Smooth muscle cell (in vitro differentiated cells): ENCODE data around the gene IL17RD. TPM values are rescaled to one million over a fixed set of nuclear protein-coding genes. Genes with fewer than 3 reads are reported as not detected.

Source experiments
- DNase-seq: peaks from one replicate; lab custom pipeline; 2025; ENCODE audit not compliant: unreplicated experiment; lab: John Stamatoyannopoulos, UW
- H2AFZ ChIP-seq: fragments of 200-600 bp; sonication (generic); 2 replicates; pipeline ENCODE4 v1.6.0; 2016; ENCODE audit warnings: antibody characterized with exemption, low read depth, mild to moderate bottlenecking
- H3F3A ChIP-seq: fragments of 200-600 bp; sonication (generic); 2 replicates; pipeline ENCODE4 v1.6.0; 2017; ENCODE audit warnings: antibody characterized with exemption, low read depth
- H3K27ac ChIP-seq: fragments of 200-600 bp; sonication (generic); 2 replicates; pipeline ENCODE4 v1.5.1; 2016; ENCODE audit warnings: low read depth, mild to moderate bottlenecking
- H3K27me3 ChIP-seq: fragments of 200-600 bp; sonication (generic); 2 replicates; pipeline ENCODE4 v1.6.1; 2016; ENCODE audit warnings: low read depth, mild to moderate bottlenecking
- H3K36me3 ChIP-seq: fragments of 200-600 bp; sonication (generic); 2 replicates; pipeline ENCODE4 v1.5.1; 2016; ENCODE audit warnings: low read depth
- H3K4me1 ChIP-seq: fragments of 200-600 bp; sonication (generic); 2 replicates; pipeline ENCODE4 v1.5.1; 2016; ENCODE audit warnings: low read depth
- H3K4me2 ChIP-seq: fragments of 200-600 bp; sonication (generic); 2 replicates; pipeline ENCODE4 v1.6.0; 2016; ENCODE audit warnings: mild to moderate bottlenecking
- H3K4me3 ChIP-seq: fragments of 200-600 bp; sonication (generic); 2 replicates; pipeline ENCODE4 v1.5.1; 2016; ENCODE audit warnings: mild to moderate bottlenecking
- H3K79me2 ChIP-seq: fragments of 200-600 bp; sonication (generic); 2 replicates; pipeline ENCODE4 v1.6.0; 2016; ENCODE audit warnings: low read depth, mild to moderate bottlenecking
- H3K9ac ChIP-seq: fragments of 200-600 bp; sonication (generic); 2 replicates; pipeline ENCODE4 v1.6.0; 2016; ENCODE audit warnings: low read depth
- H3K9me3 ChIP-seq: fragments of 200-600 bp; sonication (generic); replicated peaks from 2 replicates; pipeline ENCODE4 v1.5.1; 2016; ENCODE audit warnings: low read depth
- H4K20me1 ChIP-seq: fragments of 200-600 bp; sonication (generic); 2 replicates; pipeline ENCODE4 v1.6.0; 2016; ENCODE audit warnings: low read depth
- WGBS: methylation state at CpG from one replicate; pipeline ENCODE4 v1.1.7; 2016; ENCODE audit warnings: low lambda C conversion rate; 5-methylcytosine and 5-hydroxymethylcytosine counted together
- polyA plus RNA-seq: library from polyadenylated mRNA; unstranded; fragments of >200 nt; fragmentation: Nextera tagmentation; extraction: Ambion mirVana; gene quantifications from 2 replicates; pipeline ENCODE4 v1.2.1, GENCODE V29; 2016
- total RNA-seq: library from RNA; depleted of rRNA; stranded (reverse); fragments of >200 nt; gene quantifications from 2 replicates; pipeline ENCODE4 v1.2.3, GENCODE V29; 2014
- TF ChIP-seq, protein P1 (sequence below): fragments of 200-600 bp; sonication (generic); IDR thresholded peaks from 2 replicates; pipeline ENCODE4 v1.5.1; 2017; ENCODE audit warnings: borderline replicate concordance, mild to moderate bottlenecking, antibody characterized with exemption; ENCODE audit not compliant: insufficient read depth, poor library complexity, severe bottlenecking

The IL17RD gene
- total and polyA plus RNA-seq, 2 experiments from 2014 or later = 0.59 to 1.9 TPM

DNA sequence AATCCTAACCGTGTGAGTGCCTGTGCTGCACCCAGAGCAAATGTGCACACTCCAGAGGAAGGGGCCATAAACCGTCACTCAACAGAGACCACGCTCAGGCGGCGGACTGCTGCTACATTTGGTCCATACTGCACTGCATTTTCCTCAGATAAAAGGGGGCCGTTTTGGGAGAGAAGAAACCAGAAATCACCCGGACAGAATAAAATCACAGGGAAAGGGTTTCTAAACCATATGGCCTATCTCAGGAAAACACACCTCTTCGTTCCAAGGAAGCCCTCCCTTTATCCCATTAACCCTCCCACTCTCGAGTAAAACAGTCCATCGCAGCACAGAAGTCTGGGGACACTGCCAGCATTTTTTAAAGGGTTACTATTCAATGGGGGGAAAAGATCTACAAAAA, 7.6 kb downstream of the IL17RD start:
- TF ChIP-seq, protein P1, sequence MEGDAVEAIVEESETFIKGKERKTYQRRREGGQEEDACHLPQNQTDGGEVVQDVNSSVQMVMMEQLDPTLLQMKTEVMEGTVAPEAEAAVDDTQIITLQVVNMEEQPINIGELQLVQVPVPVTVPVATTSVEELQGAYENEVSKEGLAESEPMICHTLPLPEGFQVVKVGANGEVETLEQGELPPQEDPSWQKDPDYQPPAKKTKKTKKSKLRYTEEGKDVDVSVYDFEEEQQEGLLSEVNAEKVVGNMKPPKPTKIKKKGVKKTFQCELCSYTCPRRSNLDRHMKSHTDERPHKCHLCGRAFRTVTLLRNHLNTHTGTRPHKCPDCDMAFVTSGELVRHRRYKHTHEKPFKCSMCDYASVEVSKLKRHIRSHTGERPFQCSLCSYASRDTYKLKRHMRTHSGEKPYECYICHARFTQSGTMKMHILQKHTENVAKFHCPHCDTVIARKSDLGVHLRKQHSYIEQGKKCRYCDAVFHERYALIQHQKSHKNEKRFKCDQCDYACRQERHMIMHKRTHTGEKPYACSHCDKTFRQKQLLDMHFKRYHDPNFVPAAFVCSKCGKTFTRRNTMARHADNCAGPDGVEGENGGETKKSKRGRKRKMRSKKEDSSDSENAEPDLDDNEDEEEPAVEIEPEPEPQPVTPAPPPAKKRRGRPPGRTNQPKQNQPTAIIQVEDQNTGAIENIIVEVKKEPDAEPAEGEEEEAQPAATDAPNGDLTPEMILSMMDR = no peak
- H3K4me3 ChIP-seq = no peak overlapping the region
- H3K9ac ChIP-seq = no peak overlapping the region
- H3K4me1 ChIP-seq = peaks cover 63% of the 10 kb centered on the region
- H3K27me3 ChIP-seq = peaks cover 1% of the 10 kb centered on the region
- no peak overlapping the region for H3K27ac ChIP-seq
- no peaks in the 10 kb centered on the region for H3F3A ChIP-seq
- H3K79me2 ChIP-seq = no peaks in the 10 kb centered on the region
- no peak overlapping the region for H2AFZ ChIP-seq
- no peak overlapping the region for H3K4me2 ChIP-seq
- no peaks in the 10 kb centered on the region for H3K9me3 ChIP-seq
- 65% methylated on average over 10 of the region's 10 CpGs for WGBS
- no peaks in the 10 kb centered on the region for H3K36me3 ChIP-seq
- DNase-seq = no peak
- H4K20me1 ChIP-seq = no peaks in the 10 kb centered on the region

DNA sequence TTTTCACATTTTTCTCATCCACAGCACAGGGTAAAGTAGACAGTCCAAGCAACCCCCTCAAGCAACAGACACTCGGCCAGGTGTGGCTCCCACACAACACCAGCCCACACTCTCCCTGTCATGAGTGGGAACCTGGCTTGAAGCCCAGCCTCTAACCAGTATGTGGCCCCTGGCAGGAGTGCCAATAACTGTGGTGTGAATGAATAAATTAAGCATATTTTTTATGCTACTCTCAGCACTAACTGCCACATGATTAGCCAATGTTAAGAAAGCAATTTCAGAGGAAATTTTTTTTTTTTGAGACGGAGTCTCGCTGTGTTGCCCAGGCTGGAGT, 9.9 kb downstream of the IL17RD start:
- Histone ChIP-seq H2AFZ (no peak overlapping the region), H3K27me3 (no peaks in the 10 kb centered on the region), H3F3A (no peaks in the 10 kb centered on the region), H3K4me1 (peaks cover 68% of the 10 kb centered on the region), H3K9ac (no peak overlapping the region), H4K20me1 (no peaks in the 10 kb centered on the region), H3K27ac (no peak overlapping the region), H3K36me3 (no peaks in the 10 kb centered on the region), H3K79me2 (no peaks in the 10 kb centered on the region), H3K9me3 (no peaks in the 10 kb centered on the region), H3K4me3 (no peak overlapping the region), H3K4me2 (no peak overlapping the region)
- DNase-seq = no peak
- TF ChIP-seq, protein P1 = no peak
- 93% methylated on average over 3 of the region's 3 CpGs for WGBS

DNA sequence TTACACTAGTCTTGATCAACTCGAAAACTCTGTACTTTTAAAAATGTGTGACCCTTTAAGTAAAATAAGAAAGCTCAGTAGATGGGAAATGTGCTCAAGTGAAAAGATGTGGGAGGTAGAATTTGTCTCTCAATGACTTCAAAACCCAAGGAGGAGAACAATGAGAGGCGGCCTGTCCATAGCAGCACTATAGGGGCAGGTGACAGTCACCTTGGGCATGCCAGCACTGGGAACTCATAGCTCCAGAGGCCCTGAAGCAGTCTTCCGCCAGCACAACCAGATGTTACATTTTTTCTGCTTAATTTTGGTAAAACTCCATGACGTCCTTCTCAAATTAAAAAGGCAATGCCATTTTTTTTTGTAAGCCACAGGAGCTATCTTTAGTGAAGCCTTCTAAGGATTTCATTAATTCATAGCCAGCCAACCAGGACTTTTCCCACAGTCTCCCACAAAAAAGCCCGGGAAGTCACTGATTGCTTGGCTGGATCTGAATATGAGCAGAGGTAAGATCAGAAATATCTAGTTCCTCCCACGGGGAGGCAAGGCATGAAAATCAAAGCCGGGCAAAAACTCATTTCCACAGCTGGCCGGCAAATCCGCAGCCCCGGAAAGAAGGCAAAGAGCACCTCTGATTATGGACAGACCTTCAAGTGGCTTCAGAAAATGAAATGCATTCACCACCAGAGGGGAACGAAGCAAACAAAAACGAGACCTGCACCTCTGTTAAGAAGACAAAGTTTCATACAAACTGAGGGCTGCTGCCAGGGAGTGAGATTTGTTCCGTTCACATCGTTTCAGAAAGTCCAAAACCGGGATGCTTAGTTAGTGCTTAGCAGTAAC, 10.5 kb downstream of the IL17RD start:
- 89% methylated on average over 15 of the region's 15 CpGs for WGBS
- H3K4me2 ChIP-seq = no peak overlapping the region
- no peak for DNase-seq
- no peaks in the 10 kb centered on the region for H3K9me3 ChIP-seq
- no peaks in the 10 kb centered on the region for H3F3A ChIP-seq
- no peaks in the 10 kb centered on the region for H3K79me2 ChIP-seq
- no peaks in the 10 kb centered on the region for H3K36me3 ChIP-seq
- no peak overlapping the region for H3K9ac ChIP-seq
- no peak overlapping the region for H3K27ac ChIP-seq
- no peak overlapping the region for H3K4me3 ChIP-seq
- H2AFZ ChIP-seq = no peak overlapping the region
- no peaks in the 10 kb centered on the region for H4K20me1 ChIP-seq
- peaks cover 68% of the 10 kb centered on the region for H3K4me1 ChIP-seq
- TF ChIP-seq, protein P1 = no peak
- no peaks in the 10 kb centered on the region for H3K27me3 ChIP-seq
